Measurements from ENCODE around the gene URB1.

DNA sequence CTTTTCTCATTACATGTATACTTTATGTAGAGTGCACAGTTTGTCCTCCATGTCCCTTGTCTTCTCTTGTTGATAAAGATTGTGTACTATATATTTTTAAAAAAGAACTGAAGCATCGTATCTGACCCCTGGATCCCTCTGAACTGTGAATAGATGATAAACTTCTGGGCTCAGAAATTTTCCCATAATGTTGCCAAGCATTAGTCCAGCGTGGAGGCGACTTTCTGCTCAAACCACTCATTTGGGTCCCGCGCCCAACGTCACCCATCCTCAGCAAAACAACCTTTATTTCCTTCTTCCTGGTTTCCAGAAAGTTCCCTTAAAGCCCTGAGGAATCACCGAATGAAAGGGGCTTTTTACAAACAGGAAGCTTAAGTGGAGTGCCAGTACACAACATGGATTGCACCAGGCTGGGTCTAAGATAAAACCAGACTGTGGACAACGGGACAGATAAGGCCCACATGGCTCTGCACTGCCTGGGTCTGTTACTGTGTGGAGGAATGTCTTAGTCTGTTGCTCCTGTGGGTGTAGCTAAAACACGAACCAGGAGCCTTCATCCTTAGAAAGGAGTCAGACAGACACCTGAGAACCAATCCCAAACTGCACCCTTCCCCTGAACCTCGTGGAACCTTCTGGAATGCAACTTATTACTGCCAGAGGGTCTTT lies 35.3 kb upstream of the URB1 start:
- no peak for TF ChIP-seq CTCF (IDR thresholded peaks at IDR 0.05; ENCODE audit: poor library complexity)
- no peak for TF ChIP-seq EZH2phosphoT487 (IDR thresholded peaks at IDR 0.05; ENCODE audit: low read depth, severe bottlenecking, unreplicated experiment)

Data from hepatocyte (in vitro differentiated cells).